Endodermal cell (in vitro differentiated cells): Measurements from ENCODE around the gene BICDL2. TPM values are rescaled to one million over a fixed set of nuclear protein-coding genes. Genes with fewer than 3 reads are reported as not detected.

Experiments used
- DNase-seq: peaks from one replicate; pipeline ENCODE4 v3.0.0-alpha.2; 2017
- H3K27ac ChIP-seq: 2 replicates; pipeline ENCODE4 v1.5.1; 2013; ENCODE audit warnings: mild to moderate bottlenecking, low read depth, low read length, moderate library complexity
- H3K27me3 ChIP-seq: 2 replicates; pipeline ENCODE4 v1.6.1; 2013; ENCODE audit warnings: mild to moderate bottlenecking, low read length, moderate library complexity; ENCODE audit not compliant: insufficient read depth, control insufficient read depth, poor library complexity, severe bottlenecking
- H3K36me3 ChIP-seq: 2 replicates; pipeline ENCODE4 v1.7.0; 2013; ENCODE audit warnings: mild to moderate bottlenecking, low read length, moderate library complexity; ENCODE audit not compliant: control insufficient read depth, insufficient read depth
- H3K4me1 ChIP-seq: one replicate; pipeline ENCODE4 v1.7.0; 2013; ENCODE audit warnings: low read length; ENCODE audit not compliant: control insufficient read depth, insufficient read depth
- H3K4me3 ChIP-seq: 2 replicates; pipeline ENCODE4 v1.5.1; 2013; ENCODE audit warnings: mild to moderate bottlenecking, low read length, moderate library complexity
- H3K9ac ChIP-seq: 2 replicates; pipeline ENCODE4 v1.6.1; 2013; ENCODE audit warnings: mild to moderate bottlenecking, low read length, moderate library complexity; ENCODE audit not compliant: poor library complexity, severe bottlenecking; ENCODE audit errors: extremely low read depth
- H3K9me3 ChIP-seq: 2 replicates; pipeline ENCODE4 v1.6.1; 2013; ENCODE audit warnings: mild to moderate bottlenecking, low read length, moderate library complexity; ENCODE audit not compliant: control insufficient read depth
- H3K27ac Mint-ChIP-seq: 2 replicates; pipeline ENCODE4 v1.8.0; 2020; ENCODE audit warnings: mixed read lengths
- H3K27me3 Mint-ChIP-seq: 2 replicates; pipeline ENCODE4 v1.8.0; 2021; ENCODE audit warnings: mild to moderate bottlenecking, mixed read lengths; ENCODE audit not compliant: insufficient read depth
- H3K36me3 Mint-ChIP-seq: 2 replicates; pipeline ENCODE4 v1.8.0; 2020; ENCODE audit warnings: low read depth, mixed read lengths
- H3K4me1 Mint-ChIP-seq: 2 replicates; pipeline ENCODE4 v1.8.0; 2020; ENCODE audit warnings: mixed read lengths
- H3K4me3 Mint-ChIP-seq: 2 replicates; pipeline ENCODE4 v1.8.0; 2020; ENCODE audit warnings: mild to moderate bottlenecking, moderate library complexity, mixed read lengths
- H3K9me3 Mint-ChIP-seq: 2 replicates; pipeline ENCODE4 v1.8.0; 2020; ENCODE audit warnings: mild to moderate bottlenecking, mixed read lengths
- WGBS, 2 experiments: methylation state at CpG; one replicate each; pipeline versions ENCODE4 v1.1.5 to v1.1.7; 2013; ENCODE audit warnings: missing lambda C conversion rate in 2 of 2, mixed read lengths in 1 of 2; ENCODE audit not compliant: insufficient coverage in 1 of 2, insufficient read length in 1 of 2; 5-methylcytosine and 5-hydroxymethylcytosine counted together
- total RNA-seq, 2 donors: library from RNA; stranded (reverse); fragmentation: NEBNext Ultra II Directional in 1 of 2; extraction: Animal tissue kit (Norgen Biotek cat#: 25700) in 1 of 2; gene quantifications; 2 replicates in 1 of 2; 3 replicates in 1 of 2; pipeline ENCODE4 v1.2.1, GENCODE V29; 2021
- TF ChIP-seq, protein P1 (sequence below): fragments of 200-600 bp; sonication (generic); conservative IDR thresholded peaks from 2 replicates; pipeline ENCODE4 v1.5.0; 2021; ENCODE audit warnings: antibody characterized with exemption, mild to moderate bottlenecking

BICDL2 gene
- total RNA-seq, 2 donors from 2014 or later, result 4.7 to 8.2 TPM

GRCh38 chr16:3014971-3015370 is 21.8 kb downstream of the BICDL2 start:
- peaks cover 20% of the 10 kb centered on the region for H3K27me3 Mint-ChIP-seq
- peaks cover 23% of the 10 kb centered on the region for H3K36me3 Mint-ChIP-seq
- Histone ChIP-seq H3K27ac (no peak overlapping the region), H3K9ac (no peak overlapping the region), H3K4me3 (no peak overlapping the region), H3K4me1 (peaks cover 7% of the 10 kb centered on the region), H3K27me3 (no peaks in the 10 kb centered on the region), H3K9me3 (no peaks in the 10 kb centered on the region), H3K36me3 (peaks cover 15% of the 10 kb centered on the region)
- TF ChIP-seq, protein P1, sequence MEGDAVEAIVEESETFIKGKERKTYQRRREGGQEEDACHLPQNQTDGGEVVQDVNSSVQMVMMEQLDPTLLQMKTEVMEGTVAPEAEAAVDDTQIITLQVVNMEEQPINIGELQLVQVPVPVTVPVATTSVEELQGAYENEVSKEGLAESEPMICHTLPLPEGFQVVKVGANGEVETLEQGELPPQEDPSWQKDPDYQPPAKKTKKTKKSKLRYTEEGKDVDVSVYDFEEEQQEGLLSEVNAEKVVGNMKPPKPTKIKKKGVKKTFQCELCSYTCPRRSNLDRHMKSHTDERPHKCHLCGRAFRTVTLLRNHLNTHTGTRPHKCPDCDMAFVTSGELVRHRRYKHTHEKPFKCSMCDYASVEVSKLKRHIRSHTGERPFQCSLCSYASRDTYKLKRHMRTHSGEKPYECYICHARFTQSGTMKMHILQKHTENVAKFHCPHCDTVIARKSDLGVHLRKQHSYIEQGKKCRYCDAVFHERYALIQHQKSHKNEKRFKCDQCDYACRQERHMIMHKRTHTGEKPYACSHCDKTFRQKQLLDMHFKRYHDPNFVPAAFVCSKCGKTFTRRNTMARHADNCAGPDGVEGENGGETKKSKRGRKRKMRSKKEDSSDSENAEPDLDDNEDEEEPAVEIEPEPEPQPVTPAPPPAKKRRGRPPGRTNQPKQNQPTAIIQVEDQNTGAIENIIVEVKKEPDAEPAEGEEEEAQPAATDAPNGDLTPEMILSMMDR, result no peak
- peaks cover 38% of the 10 kb centered on the region for H3K4me1 Mint-ChIP-seq
- H3K9me3 Mint-ChIP-seq, result no peaks in the 10 kb centered on the region
- no peak overlapping the region for H3K27ac Mint-ChIP-seq
- DNase-seq, result no peak
- WGBS, 2 experiments, result 93 to 94% methylated on average over 3 to 6 of the region's 6 CpGs
- H3K4me3 Mint-ChIP-seq, result peak overlapping the region; percentile 88

- Mint-ChIP-seq H3K27me3 (peaks cover 20% of the 10 kb centered on the region), H3K36me3 (peaks cover 23% of the 10 kb centered on the region), H3K9me3 (no peaks in the 10 kb centered on the region), H3K4me3 (no peak overlapping the region), H3K27ac (peak overlapping the region; percentile 68), H3K4me1 (peaks cover 39% of the 10 kb centered on the region)
- Histone ChIP-seq H3K4me3 (no peak overlapping the region), H3K27ac (no peak overlapping the region), H3K9me3 (no peaks in the 10 kb centered on the region), H3K27me3 (no peaks in the 10 kb centered on the region), H3K4me1 (peaks cover 12% of the 10 kb centered on the region), H3K9ac (no peak overlapping the region), H3K36me3 (peaks cover 15% of the 10 kb centered on the region)
- peak; percentile 81 for DNase-seq
- WGBS, 2 experiments, result 87 to 94% methylated on average over 7 to 12 of the region's 12 CpGs
- TF ChIP-seq, protein P1, result no peak
Observed at GRCh38 chr16:3013998-3014690, 22.6 kb downstream of the BICDL2 start.

DNA sequence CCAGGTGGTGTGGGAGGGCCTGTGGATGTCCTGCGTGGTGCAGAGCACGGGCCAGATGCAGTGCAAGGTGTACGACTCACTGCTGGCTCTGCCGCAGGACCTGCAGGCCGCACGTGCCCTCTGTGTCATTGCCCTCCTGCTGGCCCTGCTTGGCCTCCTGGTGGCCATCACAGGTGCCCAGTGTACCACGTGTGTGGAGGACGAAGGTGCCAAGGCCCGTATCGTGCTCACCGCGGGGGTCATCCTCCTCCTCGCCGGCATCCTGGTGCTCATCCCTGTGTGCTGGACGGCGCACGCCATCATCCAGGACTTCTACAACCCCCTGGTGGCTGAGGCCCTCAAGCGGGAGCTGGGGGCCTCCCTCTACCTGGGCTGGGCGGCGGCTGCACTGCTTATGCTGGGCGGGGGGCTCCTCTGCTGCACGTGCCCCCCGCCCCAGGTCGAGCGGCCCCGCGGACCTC is 23.2 kb downstream of the BICDL2 start:
- no peak overlapping the region for H3K4me3 ChIP-seq

More for the DNA sequence above, 23.2 kb downstream of the BICDL2 start:
- H3K4me1 Mint-ChIP-seq, result peaks cover 40% of the 10 kb centered on the region
- peaks cover 21% of the 10 kb centered on the region for H3K27me3 Mint-ChIP-seq
- H3K9ac ChIP-seq, result no peak overlapping the region
- TF ChIP-seq, protein P1, result peak; percentile 43
- peaks cover 23% of the 10 kb centered on the region for H3K36me3 Mint-ChIP-seq
- H3K36me3 ChIP-seq, result peaks cover 15% of the 10 kb centered on the region
- H3K27me3 ChIP-seq, result no peaks in the 10 kb centered on the region
- H3K27ac ChIP-seq, result no peak overlapping the region
- H3K9me3 ChIP-seq, result no peaks in the 10 kb centered on the region
- no peak overlapping the region for H3K27ac Mint-ChIP-seq
- no peak overlapping the region for H3K4me3 Mint-ChIP-seq
- no peaks in the 10 kb centered on the region for H3K9me3 Mint-ChIP-seq
- peak; percentile 82 for DNase-seq
- peaks cover 12% of the 10 kb centered on the region for H3K4me1 ChIP-seq
- WGBS, 2 experiments, result 75 to 89% methylated on average over 20 to 27 of the region's 27 CpGs
